ENCODE data around the gene EFNA3. TPM values are rescaled to one million over a fixed set of nuclear protein-coding genes. Genes with fewer than 3 reads are reported as not detected.

EFNA3 gene
- total RNA-seq, 1 experiment from 2014 or later, result 20.4 TPM

DNA sequence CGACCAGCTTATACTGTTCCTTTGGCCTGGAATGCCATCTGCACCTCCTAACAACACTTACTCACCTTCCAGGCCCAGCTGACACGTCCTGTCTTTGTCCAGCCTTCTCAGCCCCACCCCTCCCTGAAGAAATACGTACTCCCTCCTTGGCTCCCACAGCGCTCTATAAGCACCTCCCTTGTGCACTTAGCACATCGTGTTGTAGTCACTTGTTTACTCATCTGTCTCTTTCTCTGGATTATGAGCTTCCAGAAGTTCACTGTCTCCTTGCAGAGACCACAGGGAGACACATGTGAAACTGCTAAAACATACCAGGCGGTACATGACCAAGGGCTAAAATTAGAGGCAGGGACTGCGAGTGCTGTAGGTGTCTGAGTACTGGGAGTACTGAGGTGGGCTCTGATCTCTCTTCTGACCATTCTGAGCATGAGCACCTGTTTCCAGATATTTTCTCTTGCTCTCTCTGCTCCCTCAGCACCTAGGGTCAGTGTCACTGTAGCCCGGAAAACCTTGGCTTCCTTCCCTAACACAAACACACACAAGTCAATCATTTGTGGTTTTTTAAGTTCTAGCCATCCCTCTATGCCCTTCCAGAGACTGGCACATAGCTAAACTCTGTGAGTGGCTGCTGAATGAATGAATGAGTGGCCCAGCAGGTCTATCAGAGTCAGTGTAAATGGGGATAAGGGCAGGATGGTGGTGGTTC lies 39.9 kb upstream of the EFNA3 start:
- Histone ChIP-seq H2AFZ (ENCODE audit: low read depth, low read length, poor library complexity, severe bottlenecking) (no peak overlapping the region), H3K27ac (ENCODE audit: low read depth, low read length) (no peak overlapping the region), H3K4me2 (ENCODE audit: low read length) (no peak overlapping the region), H3K79me2 (ENCODE audit: insufficient read depth, low read length) (no peaks in the 10 kb centered on the region), H3K36me3 (ENCODE audit: control insufficient read depth in 1 of 2, insufficient read depth in 2 of 2, low read length in 2 of 2) (no peaks in the 10 kb centered on the region), H3K4me1 (ENCODE audit: control insufficient read depth in 1 of 2, insufficient read depth in 2 of 2, low read length in 2 of 2) (peaks cover 0 to 11% of the 10 kb centered on the region in 2 experiments; a peak in 2 of 4 replicates), H3K4me3 (replicated peaks in 1 of 2; ENCODE audit: low read depth in 1 of 2, low read length in 2 of 2) (no peak overlapping the region), H4K20me1 (ENCODE audit: insufficient read depth) (no peaks in the 10 kb centered on the region), H3K9ac (ENCODE audit: low read length) (no peak overlapping the region), H3K27me3 (ENCODE audit: insufficient read depth, low read length) (no peaks in the 10 kb centered on the region), H3K9me3 (ENCODE audit: control insufficient read depth in 1 of 2, insufficient read depth in 1 of 2, low read depth in 1 of 2, low read length in 2 of 2) (no peaks in the 10 kb centered on the region), H3K9me2 (ENCODE audit: insufficient read depth) (no peaks in the 10 kb centered on the region)
- RAD21 ChIA-PET (ENCODE audit: low non-redundant PET in 1 of 2, low total read pairs in 2 of 2, uncharacterized antibody in 2 of 2, unreplicated experiment in 2 of 2), result no interaction called here
- no TSS peak for BruUV-seq (replicated peaks)
- CTCF ChIA-PET, result interaction anchor here (1.1 to 1.7 kb wide), 2 partner anchors 10 to 12 kb away, joined by 3 to 6 read pairs; partner anchors contain the start of gene ADAM15
- TF ChIP-seq EZH2 (IDR thresholded peaks at IDR 0.05) (no peak), POLR2A (IDR thresholded peaks at IDR 0.05; ENCODE audit: borderline replicate concordance, extremely low read depth, insufficient read depth, insufficient read length) (no peak), SRF (IDR thresholded peaks at IDR 0.05; ENCODE audit: low read depth) (no peak), CTCF (IDR thresholded peaks at IDR 0.05 in 2 of 3, conservative IDR thresholded peaks at IDR 0.05 in 1 of 3; ENCODE audit: borderline replicate concordance in 1 of 3, insufficient read depth in 1 of 3, low read depth in 2 of 3, low read length in 2 of 3) (no peak), RAD21 (IDR thresholded peaks at IDR 0.05; ENCODE audit: low read depth) (no peak), EZH2phosphoT487 (IDR thresholded peaks at IDR 0.05; ENCODE audit: borderline replicate concordance) (no peak), TCF7L2 (IDR thresholded peaks at IDR 0.05; ENCODE audit: borderline replicate concordance, extremely low read depth, insufficient read depth, insufficient read length) (no peak), ZFX (IDR thresholded peaks at IDR 0.05) (no peak), ZNF274 (IDR thresholded peaks at IDR 0.05; ENCODE audit: low read depth, low read length) (no peak), CBX3 (IDR thresholded peaks at IDR 0.05; ENCODE audit: low read depth) (no peak)
- POLR2A ChIA-PET, result interaction anchor here (1.2 kb wide), 1 partner anchor 55 kb away, joined by 3 read pairs; the partner anchor contains the start of gene FLAD1
- DNase-seq (ENCODE audit: low read depth, low spot score) (no peak), ATAC-seq (0 out of 2 replicates have a peak, but pooled peaks have one; percentile 36)
- intact Hi-C loops (cut with micrococcal nuclease), result no loop called here

All from HCT116 (cell line).